Retinal pigment epithelial cell (primary cell): Measurements from ENCODE around the gene IGF2BP3.
"Not testable (repeated sequence)": the region's sequence is repeated elsewhere in the genome, so short reads cannot be mapped to it uniquely, and the experiment has no call there.

Experiments
- DNase-seq: peaks from one replicate; pipeline ENCODE4 v3.0.0-alpha.2; 2010; ENCODE audit warnings: low read depth
- H3K4me3 ChIP-seq: 2 replicates; pipeline ENCODE4 v1.5.1; 2011; ENCODE audit warnings: mild to moderate bottlenecking, low read length, control low read depth, moderate library complexity
- TF ChIP-seq, protein P1 (sequence below): conservative IDR thresholded peaks from 2 replicates; pipeline ENCODE4 v1.5.1; 2011; ENCODE audit warnings: low read depth, low read length, control low read depth, inconsistent platforms

The IGF2BP3 gene

GRCh38 chr7:23404546-23405239 is 65.6 kb downstream of the IGF2BP3 start:
- TF ChIP-seq, protein P1, sequence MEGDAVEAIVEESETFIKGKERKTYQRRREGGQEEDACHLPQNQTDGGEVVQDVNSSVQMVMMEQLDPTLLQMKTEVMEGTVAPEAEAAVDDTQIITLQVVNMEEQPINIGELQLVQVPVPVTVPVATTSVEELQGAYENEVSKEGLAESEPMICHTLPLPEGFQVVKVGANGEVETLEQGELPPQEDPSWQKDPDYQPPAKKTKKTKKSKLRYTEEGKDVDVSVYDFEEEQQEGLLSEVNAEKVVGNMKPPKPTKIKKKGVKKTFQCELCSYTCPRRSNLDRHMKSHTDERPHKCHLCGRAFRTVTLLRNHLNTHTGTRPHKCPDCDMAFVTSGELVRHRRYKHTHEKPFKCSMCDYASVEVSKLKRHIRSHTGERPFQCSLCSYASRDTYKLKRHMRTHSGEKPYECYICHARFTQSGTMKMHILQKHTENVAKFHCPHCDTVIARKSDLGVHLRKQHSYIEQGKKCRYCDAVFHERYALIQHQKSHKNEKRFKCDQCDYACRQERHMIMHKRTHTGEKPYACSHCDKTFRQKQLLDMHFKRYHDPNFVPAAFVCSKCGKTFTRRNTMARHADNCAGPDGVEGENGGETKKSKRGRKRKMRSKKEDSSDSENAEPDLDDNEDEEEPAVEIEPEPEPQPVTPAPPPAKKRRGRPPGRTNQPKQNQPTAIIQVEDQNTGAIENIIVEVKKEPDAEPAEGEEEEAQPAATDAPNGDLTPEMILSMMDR = no peak
- no peak for DNase-seq

DNA sequence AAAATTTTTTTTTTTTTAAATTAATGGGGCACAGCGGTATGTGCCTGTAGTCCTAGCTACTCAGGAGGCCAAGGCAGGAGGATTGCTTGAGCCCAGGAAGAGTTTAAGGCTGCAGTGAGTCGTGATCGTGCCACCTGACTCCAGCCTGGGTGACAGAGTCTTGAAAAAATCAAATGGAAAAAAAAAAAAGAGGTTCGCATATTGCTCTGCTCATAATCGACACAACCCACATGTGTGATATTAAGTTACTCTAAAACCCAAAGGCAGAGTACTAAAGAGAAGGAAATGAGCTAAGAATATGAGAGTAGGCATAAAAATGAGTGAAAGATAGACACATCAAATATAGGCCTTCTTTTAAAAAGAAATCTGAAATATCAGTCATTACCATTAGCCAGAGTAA is 66.3 kb downstream of the IGF2BP3 start:
- H3K4me3 ChIP-seq = no peak overlapping the region
- DNase-seq = no peak
- TF ChIP-seq, protein P1 = no peak

More at GRCh38 chr7:23404546-23405239, 65.6 kb downstream of the IGF2BP3 start:
- no peak overlapping the region for H3K4me3 ChIP-seq

- H3K4me3 ChIP-seq, DNase-seq: not testable (repeated sequence)
Measured at GRCh38 chr7:23398090-23398489, 72.2 kb downstream of the IGF2BP3 start.

- no peak for DNase-seq
- TF ChIP-seq, protein P1 = no peak
- no peak overlapping the region for H3K4me3 ChIP-seq
Measured at GRCh38 chr7:23397241-23397640, 73.0 kb downstream of the IGF2BP3 start.

DNA sequence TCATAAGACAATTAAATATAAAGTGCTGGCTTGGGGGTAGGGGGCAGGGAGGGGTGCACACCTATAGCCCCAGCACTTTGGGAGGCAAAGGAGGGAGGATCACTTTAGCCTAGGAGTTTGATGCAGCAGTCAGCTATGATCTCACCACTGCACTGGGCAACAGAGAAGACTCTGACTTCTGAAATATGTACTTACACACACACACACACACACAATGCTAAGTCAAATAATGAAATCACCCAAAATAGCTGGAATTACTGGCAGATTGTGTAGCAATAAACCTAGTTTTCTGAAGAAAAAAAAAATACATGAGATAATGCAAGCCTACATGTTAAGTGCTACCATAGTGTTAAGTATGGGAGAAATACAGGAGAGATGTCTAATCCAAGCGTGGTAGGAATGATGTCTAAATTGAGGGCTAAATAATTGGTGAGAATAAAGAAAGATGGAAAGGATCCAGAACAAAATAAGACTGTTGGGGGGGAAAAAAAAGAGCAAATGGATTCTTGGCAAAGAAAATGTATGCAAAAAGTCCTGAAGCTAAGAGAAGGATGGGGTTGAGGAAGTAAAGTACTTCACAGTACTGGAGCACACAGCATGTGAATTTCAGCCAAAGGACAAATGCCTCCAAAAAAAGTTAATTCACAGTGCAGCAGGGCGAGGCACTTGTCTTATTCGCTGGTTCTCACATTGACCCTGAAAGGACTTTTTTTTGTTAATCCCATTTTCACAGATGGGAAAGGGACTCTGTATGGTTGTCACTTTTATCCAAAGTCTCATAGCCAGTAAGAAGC is 73.9 kb downstream of the IGF2BP3 start:
- TF ChIP-seq, protein P1 = no peak
- H3K4me3 ChIP-seq = no peak overlapping the region
- DNase-seq = peak; percentile 56

DNA sequence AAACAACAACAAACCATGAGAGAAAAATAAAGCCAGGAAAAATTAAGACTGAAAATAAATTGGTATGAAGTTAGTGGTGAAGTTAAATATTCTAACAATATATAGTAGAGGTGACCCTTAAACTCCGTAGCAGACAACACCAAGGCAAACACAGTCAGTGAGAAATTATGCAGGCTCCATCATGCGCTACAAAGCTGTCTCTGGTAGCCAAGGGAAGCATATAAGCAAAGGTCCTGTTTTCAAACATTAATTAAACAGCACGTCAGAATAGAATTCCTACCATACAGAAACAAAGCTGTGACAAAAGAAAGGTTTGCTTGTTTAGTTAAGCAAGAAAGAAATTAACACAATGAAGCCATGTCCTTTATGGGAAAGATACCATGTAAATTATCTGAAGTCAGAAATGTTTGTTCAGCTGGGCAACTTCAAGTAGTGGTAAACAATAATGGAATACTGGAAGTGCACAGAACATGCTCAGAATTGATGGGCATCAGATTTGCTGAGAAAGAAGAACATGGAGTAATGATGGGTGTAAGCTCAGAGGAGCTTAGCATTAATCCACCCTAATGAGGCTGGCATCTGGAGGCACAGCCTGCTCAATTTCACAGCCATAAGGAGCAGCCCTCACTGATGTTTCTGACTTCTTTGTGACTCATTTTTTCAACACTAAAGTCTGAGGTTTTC is 75.7 kb downstream of the IGF2BP3 start:
- TF ChIP-seq, protein P1 = no peak
- no peak overlapping the region for H3K4me3 ChIP-seq
- DNase-seq = peak; percentile 90

GRCh38 chr7:23393636-23394035 is 76.7 kb downstream of the IGF2BP3 start:
- H3K4me3 ChIP-seq = no peak overlapping the region
- TF ChIP-seq, protein P1 = no peak
- no peak for DNase-seq
